GM12878 (cell line): ENCODE data around the gene SLC35A5. TPM values are rescaled to one million over a fixed set of nuclear protein-coding genes. Genes with fewer than 3 reads are reported as not detected.

ENCODE experiments used
- ATAC-seq: fragments of 200-7000 bp; cut with Tn5 transposase; 3 replicates; pipeline ENCODE4 v1.9.1; 2020; ENCODE audit warnings: mild to moderate bottlenecking, moderate library complexity
- BruUV-seq: library from RNA; stranded (reverse); fragments of 400-500 nt; replicated peaks from 2 replicates; lab custom pipeline; 2021; lab: Mats Ljungman, UMichigan
- CTCF ChIA-PET: fragments of 300-600 bp; sonication (Branson Sonifier 250); formaldehyde crosslinking; extraction: SDS; loops from one replicate; lab custom pipeline; 2021; ENCODE audit warnings: inconsistent platforms; lab: Yijun Ruan, JAX
- POLR2A ChIA-PET: fragments of 350-600 bp; formaldehyde crosslinking; extraction: SDS; loops from one replicate; lab custom pipeline; 2021; ENCODE audit warnings: inconsistent platforms; lab: Charles Lee
- RAD21 ChIA-PET: fragments of 300-600 bp; sonication (Branson Sonifier 250); formaldehyde crosslinking; loops from one replicate; lab custom pipeline; 2023; ENCODE audit warnings: antibody characterized with exemption; ENCODE audit not compliant: unreplicated experiment; lab: Charles Lee
- SMC1A ChIA-PET: fragments of 300-600 bp; sonication (Branson Sonifier 250); formaldehyde crosslinking; loops from one replicate; lab custom pipeline; 2023; ENCODE audit not compliant: unreplicated experiment, uncharacterized antibody; lab: Charles Lee
- DNase-seq: peaks from one replicate; pipeline ENCODE4 v3.0.0-alpha.2; 2011; ENCODE audit warnings: low read depth, low spot score
- FAIRE-seq: peaks from 3 replicates; lab custom pipeline; 2011; peaks lifted over from hg19 to GRCh38; lab: Jason Lieb, UNC
- H2AFZ ChIP-seq: 2 replicates; pipeline ENCODE4 v1.6.0; 2011; ENCODE audit warnings: low read depth, low read length, control low read depth; ENCODE audit not compliant: control insufficient read depth
- H3K27ac ChIP-seq: 2 replicates; pipeline ENCODE4 v1.5.1; 2011; ENCODE audit warnings: control low read depth; ENCODE audit not compliant: control insufficient read depth, insufficient read depth
- H3K27me3 ChIP-seq, 2 experiments: replicated peaks in 1 of 2; 2 replicates each; pipeline versions ENCODE4 v1.6.0 to v1.6.1; 2011; ENCODE audit warnings: low read length in 1 of 2; ENCODE audit not compliant: control insufficient read depth in 2 of 2, insufficient read depth in 2 of 2
- H3K36me3 ChIP-seq, 2 experiments: 2 replicates each; pipeline ENCODE4 v1.5.1; 2011; ENCODE audit warnings: low read length in 1 of 2; ENCODE audit not compliant: control insufficient read depth in 2 of 2, insufficient read depth in 2 of 2
- H3K4me1 ChIP-seq: 2 replicates; pipeline ENCODE4 v1.6.1; 2011; ENCODE audit warnings: mild to moderate bottlenecking, low read length, moderate library complexity, mixed read lengths; ENCODE audit not compliant: control insufficient read depth, insufficient read depth
- H3K4me2 ChIP-seq: 2 replicates; pipeline ENCODE4 v1.6.0; 2011; ENCODE audit warnings: control low read depth; ENCODE audit not compliant: control insufficient read depth, insufficient read depth
- H3K4me3 ChIP-seq: fragments of 200-600 bp; sonication (generic); 2 replicates; pipeline ENCODE4 v1.5.1; 2016
- H3K79me2 ChIP-seq: 2 replicates; pipeline ENCODE4 v1.6.0; 2011; ENCODE audit warnings: low read length; ENCODE audit not compliant: control insufficient read depth, insufficient read depth
- H3K9ac ChIP-seq: 2 replicates; pipeline ENCODE4 v1.8.0; 2011; ENCODE audit warnings: low read length, control low read depth, mixed read lengths; ENCODE audit not compliant: control insufficient read depth, insufficient read depth
- H3K9me3 ChIP-seq: replicated peaks from 3 replicates; pipeline ENCODE4 v1.5.1; 2011; ENCODE audit warnings: mild to moderate bottlenecking, low read length; ENCODE audit not compliant: control insufficient read depth, insufficient read depth
- H4K20me1 ChIP-seq: 2 replicates; pipeline ENCODE4 v1.6.0; 2011; ENCODE audit not compliant: control insufficient read depth, insufficient read depth
- ATF7 ChIP-seq: fragments of 450-650 bp; IDR thresholded peaks from 2 replicates; pipeline ENCODE4 v1.6.1; 2016; ENCODE audit warnings: low read depth, mild to moderate bottlenecking
- DPF2 ChIP-seq: fragments of 450-650 bp; IDR thresholded peaks from 2 replicates; pipeline ENCODE4 v1.6.1; 2017; ENCODE audit warnings: mild to moderate bottlenecking
- FOS ChIP-seq: IDR thresholded peaks from 3 replicates; pipeline ENCODE4 v1.6.1; 2011; ENCODE audit warnings: borderline replicate concordance; ENCODE audit not compliant: insufficient read length; ENCODE audit errors: extremely low read depth
- HCFC1 ChIP-seq: fragments of 150-350 bp; IDR thresholded peaks from 2 replicates; pipeline ENCODE4 v1.6.1; 2014; ENCODE audit warnings: low read length
- IKZF1 ChIP-seq: fragments of 450-650 bp; conservative IDR thresholded peaks from 2 replicates; pipeline ENCODE4 v1.6.1; 2017; ENCODE audit warnings: antibody characterized with exemption, mild to moderate bottlenecking
- NR2C1 ChIP-seq: fragments of 450-650 bp; IDR thresholded peaks from 2 replicates; pipeline ENCODE4 v1.6.1; 2017; ENCODE audit warnings: antibody characterized with exemption, mild to moderate bottlenecking, moderate library complexity
- PML ChIP-seq: IDR thresholded peaks from 2 replicates; pipeline ENCODE4 v1.6.1; 2012; ENCODE audit warnings: low read length, inconsistent platforms
- RUNX3 ChIP-seq: IDR thresholded peaks from 2 replicates; pipeline ENCODE4 v1.6.1; 2012; ENCODE audit warnings: low read length, inconsistent platforms
- SUPT20H ChIP-seq: IDR thresholded peaks from 2 replicates; pipeline ENCODE4 v1.6.1; 2011; ENCODE audit warnings: low read depth, mild to moderate bottlenecking, low read length, moderate library complexity, borderline replicate concordance; ENCODE audit not compliant: control insufficient read depth
- TAF1 ChIP-seq: IDR thresholded peaks from 2 replicates; pipeline ENCODE4 v1.6.1; 2011; ENCODE audit warnings: mild to moderate bottlenecking, low read depth, low read length, borderline replicate concordance
- TCF12 ChIP-seq: IDR thresholded peaks from 2 replicates; pipeline ENCODE4 v1.6.1; 2011; ENCODE audit warnings: low read depth, mild to moderate bottlenecking, low read length
- TCF3 ChIP-seq: IDR thresholded peaks from 2 replicates; pipeline ENCODE4 v1.6.1; 2012; ENCODE audit warnings: low read depth, mild to moderate bottlenecking, low read length, borderline replicate concordance; ENCODE audit not compliant: insufficient read depth
- ZNF217 ChIP-seq: fragments of 450-650 bp; IDR thresholded peaks from 2 replicates; pipeline ENCODE4 v1.6.1; 2017; ENCODE audit warnings: antibody characterized with exemption, mild to moderate bottlenecking
- ZNF384 ChIP-seq: IDR thresholded peaks from 2 replicates; pipeline ENCODE4 v1.6.1; 2012; ENCODE audit warnings: low read depth, mild to moderate bottlenecking, low read length, improper control_type of control experiment, borderline replicate concordance
- whole genome bisulfite sequencing: methylation state at CpG from one replicate; pipeline ENCODE4 v1.1.6; 2016; ENCODE audit warnings: low lambda C conversion rate; ENCODE audit not compliant: insufficient replicate concordance, insufficient coverage; ENCODE audit errors: missing lambda C conversion rate; 5-methylcytosine and 5-hydroxymethylcytosine counted together
- in situ Hi-C: fragments of 300-500 bp; cut with MboI; formaldehyde crosslinking; loops from 9 replicates; pipeline ENCODE4 v1.14.3; 2018; ENCODE audit warnings: mixed read lengths
- intact Hi-C: fragments of 100-400 bp; cut with micrococcal nuclease; formaldehyde crosslinking; loops from one replicate; pipeline ENCODE4 v1.14.2; 2022; ENCODE audit not compliant: unreplicated experiment
- polyA plus RNA-seq, 11 experiments: library from polyadenylated mRNA; depleted of rRNA in 4 of 11; unstranded in 6 of 11; stranded (reverse) in 5 of 11; fragments of >200 nt; fragmentation: Nextera tagmentation in 4 of 11; fragmentation: Illumina TruSeq in 1 of 11; extraction: Ambion mirVana in 4 of 11; extraction: Trizol in 1 of 11; gene quantifications; 1 replicate in 1 of 11; 2 replicates in 10 of 11; pipeline versions ENCODE4 v1.2.1 to v1.2.3, GENCODE V29; 2011 to 2016; ENCODE audit warnings: inconsistent platforms in 2 of 11, missing spikeins in 2 of 11, low read depth in 1 of 11
- total RNA-seq, 4 experiments: library from RNA; depleted of rRNA in 3 of 4; stranded (reverse); fragments of >200 nt in 3 of 4; fragmentation: Illumina TruSeq in 1 of 4; extraction: Trizol in 1 of 4; gene quantifications; 2 replicates each; pipeline versions ENCODE4 v1.2.1 to v1.2.3, GENCODE V29; 2013 to 2021
- TF ChIP-seq, protein P1 (sequence below): IDR thresholded peaks from 2 replicates; pipeline ENCODE4 v1.6.1; 2011; ENCODE audit warnings: borderline replicate concordance, low read depth, mild to moderate bottlenecking, moderate library complexity, low read length; ENCODE audit not compliant: insufficient read depth, poor library complexity, severe bottlenecking

Gene SLC35A5
- total and polyA plus RNA-seq, 10 of the 15 experiments (the other 5 are each of a cell fraction or from before 2014, with no cell fraction given), result 10.9 to 38.1 (median 16.0) TPM

DNA sequence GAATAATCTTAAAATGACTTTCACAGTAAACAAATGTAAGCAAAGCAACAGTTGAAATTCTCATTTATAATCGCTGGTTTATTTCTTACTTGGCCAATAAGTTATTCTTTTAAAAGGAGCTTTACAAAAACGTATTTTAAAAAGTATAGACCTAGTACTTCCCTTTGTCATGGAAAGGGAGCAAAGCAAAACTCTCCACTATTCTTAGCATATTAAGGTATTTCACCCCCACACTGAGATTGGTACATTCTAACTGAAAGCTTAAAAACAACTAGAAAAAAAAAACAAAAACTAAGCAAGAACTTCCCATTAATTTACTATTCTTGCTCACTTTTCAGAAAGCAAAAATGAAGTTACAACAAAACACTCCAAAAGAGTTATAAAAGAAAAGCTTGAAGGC is 1.5 kb upstream of the SLC35A5 start:
- BruUV-seq, result no TSS peak
- H4K20me1 ChIP-seq, result no peaks in the 10 kb centered on the region
- DNase-seq (no peak), FAIRE-seq (no peak), ATAC-seq (no peak)
- 0% methylated on average over 2 of the region's 2 CpGs for WGBS
- RAD21 ChIA-PET, result interaction anchor here (0.7 to 2.5 kb wide), 6 partner anchors 12 to 427 kb away, joined by 3 to 7 read pairs (median 4); partner anchors contain the start of gene GCSAM
- H3K79me2 ChIP-seq, result peaks cover 63% of the 10 kb centered on the region
- H2AFZ ChIP-seq, result no peak overlapping the region
- CTCF ChIA-PET, result interaction anchor here (0.7 to 1.1 kb wide), 3 partner anchors 27 to 424 kb away, joined by 3 to 5 read pairs (median 5); partner anchors contain the start of gene SLC9C1
- H3K4me1 ChIP-seq, result peaks cover 4% of the 10 kb centered on the region; the same call in 1 of the 2 replicates
- peak overlapping the region; percentile 81 for H3K4me3 ChIP-seq
- H3K9me3 ChIP-seq, result no peaks in the 10 kb centered on the region; the same call in 2 of the 3 replicates
- intact Hi-C loops, result no loop called here
- in situ Hi-C loops, result no loop called here
- no peaks in the 10 kb centered on the region for H3K27me3 ChIP-seq
- TF ChIP-seq FOS, result no peak
- TF ChIP-seq ATF7, result 0 out of 2 replicates have a peak, but pooled peaks have one; percentile 7
- no peak for TF ChIP-seq SUPT20H
- H3K27ac ChIP-seq, result peak overlapping the region; percentile 92
- H3K9ac ChIP-seq, result peak overlapping the region; percentile 74
- H3K4me2 ChIP-seq, result peak overlapping the region; percentile 78
- H3K36me3 ChIP-seq, result no peaks in the 10 kb centered on the region; a peak in 2 of 4 replicates
- POLR2A ChIA-PET, result interaction anchor here (0.6 to 2.3 kb wide), 7 partner anchors 8 to 459 kb away, joined by 3 to 9 read pairs (median 3); partner anchors contain the start of gene BTLA
- SMC1A ChIA-PET, result interaction anchor here (0.7 to 1.7 kb wide), 10 partner anchors 8 to 921 kb away, joined by 3 to 6 read pairs (median 3); no protein-coding TSS in a partner anchor

DNA sequence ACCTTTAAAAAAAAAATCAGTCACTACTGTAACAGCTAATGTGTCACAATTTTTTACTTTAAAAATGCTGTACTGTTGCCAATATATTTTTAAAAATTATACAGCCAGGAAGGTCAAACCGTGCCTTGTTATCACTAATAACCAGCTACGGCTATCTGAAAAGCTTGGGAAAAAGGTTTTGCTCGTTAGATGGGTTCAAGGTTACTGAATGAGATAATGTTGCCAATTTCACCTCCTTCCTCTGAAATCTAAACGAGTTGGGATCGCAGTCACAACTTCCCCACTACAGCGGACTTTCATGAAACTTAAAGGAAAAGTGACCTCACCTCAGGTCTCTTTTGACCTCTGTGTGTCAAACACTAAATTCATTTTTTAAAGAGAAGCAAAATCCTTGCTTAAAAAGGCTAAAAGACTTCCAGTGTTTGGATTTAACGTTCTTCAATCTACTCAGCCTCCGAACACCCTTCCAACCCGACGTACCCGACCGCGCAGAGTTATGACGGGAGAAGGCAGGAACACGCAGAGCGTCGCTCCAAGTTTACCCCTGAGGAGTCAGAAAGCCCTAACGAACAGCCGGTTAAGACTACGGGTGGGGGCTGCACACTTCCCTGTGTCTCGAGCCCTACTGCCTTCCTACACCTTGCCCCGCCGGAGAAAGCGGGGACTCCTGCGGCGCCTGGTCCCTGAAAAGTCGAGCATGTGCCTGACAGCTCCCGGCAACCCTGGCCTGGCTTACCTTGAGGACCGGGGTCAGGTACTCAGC is 943 bp upstream of the SLC35A5 start:
- in situ Hi-C loops (no loop called here), intact Hi-C loops (no loop called here)
- Histone ChIP-seq H3K4me1 (peaks cover 4% of the 10 kb centered on the region; the same call in 1 of the 2 replicates), H3K27me3 (no peaks in the 10 kb centered on the region), H3K36me3 (no peaks in the 10 kb centered on the region; a peak in 2 of 4 replicates), H3K79me2 (peaks cover 57% of the 10 kb centered on the region), H3K9ac (peak overlapping the region; percentile 74), H3K4me2 (peak overlapping the region; percentile 78), H3K9me3 (no peaks in the 10 kb centered on the region; the same call in 2 of the 3 replicates), H4K20me1 (no peaks in the 10 kb centered on the region), H2AFZ (peak overlapping the region; percentile 100), H3K4me3 (peak overlapping the region; percentile 81), H3K27ac (peak overlapping the region; percentile 92)
- BruUV-seq, result no TSS peak
- DNase-seq (peak; percentile 34), FAIRE-seq (peak; percentile 92), ATAC-seq (peak; percentile 50)
- ChIA-PET CTCF (interaction anchor here (0.7 to 2.6 kb wide), 4 partner anchors 27 to 424 kb away, joined by 3 to 8 read pairs (median 5); partner anchors contain the start of gene SLC9C1), RAD21 (interaction anchor here (0.7 to 2.5 kb wide), 8 partner anchors 12 to 458 kb away, joined by 3 to 7 read pairs (median 4); partner anchors contain the start of gene GCSAM), SMC1A (interaction anchor here (0.7 to 1.7 kb wide), 12 partner anchors 8 to 921 kb away, joined by 3 to 9 read pairs (median 3); no protein-coding TSS in a partner anchor), POLR2A (interaction anchor here (0.6 to 2.4 kb wide), 11 partner anchors 8 to 458 kb away, joined by 3 to 9 read pairs (median 5); partner anchors contain the start of genes BTLA and CD200)
- under 1% methylated on average over 28 of the region's 29 CpGs for WGBS
- no peak for TF ChIP-seq IKZF1
- no peak for TF ChIP-seq ZNF384
- TF ChIP-seq ZNF217, result no peak
- peak; percentile 11; the same call in 1 of the 2 replicates for TF ChIP-seq RUNX3
- TF ChIP-seq, protein P1, sequence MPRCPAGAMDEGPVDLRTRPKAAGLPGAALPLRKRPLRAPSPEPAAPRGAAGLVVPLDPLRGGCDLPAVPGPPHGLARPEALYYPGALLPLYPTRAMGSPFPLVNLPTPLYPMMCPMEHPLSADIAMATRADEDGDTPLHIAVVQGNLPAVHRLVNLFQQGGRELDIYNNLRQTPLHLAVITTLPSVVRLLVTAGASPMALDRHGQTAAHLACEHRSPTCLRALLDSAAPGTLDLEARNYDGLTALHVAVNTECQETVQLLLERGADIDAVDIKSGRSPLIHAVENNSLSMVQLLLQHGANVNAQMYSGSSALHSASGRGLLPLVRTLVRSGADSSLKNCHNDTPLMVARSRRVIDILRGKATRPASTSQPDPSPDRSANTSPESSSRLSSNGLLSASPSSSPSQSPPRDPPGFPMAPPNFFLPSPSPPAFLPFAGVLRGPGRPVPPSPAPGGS, result no peak
- TF ChIP-seq TCF3, result no peak
- TF ChIP-seq NR2C1, result no peak
- no peak for TF ChIP-seq DPF2
- TF ChIP-seq TAF1, result no peak
- no peak for TF ChIP-seq HCFC1
- TF ChIP-seq TCF12, result no peak
- TF ChIP-seq PML, result 0 out of 2 replicates have a peak, but pooled peaks have one; percentile 13
